LoVo (cell line): ENCODE data around the gene SLC30A3.
"Not testable (repeated sequence)": the region's sequence is repeated elsewhere in the genome, so short reads cannot be mapped to it uniquely, and the experiment has no call there.

Experiments used
- DNase-seq: peaks from one replicate; pipeline ENCODE4 v3.0.0-alpha.2; 2016; ENCODE audit warnings: low spot score

SLC30A3 gene

GRCh38 chr2:27262379-27263286 lies at the start of gene SLC30A3:
Gene SLC30A3, minus strand, starts transcription at chr2:27263047. Its CDS starts 141 bp downstream, at chr2:27262906.
- DNase-seq, result peak; percentile 76

GRCh38 chr2:27312152-27312551 lies 49.3 kb upstream of the SLC30A3 start:
- no peak for DNase-seq

- no peak for DNase-seq
These were observed 46.8 kb upstream of the SLC30A3 start for GRCh38 chr2:27309651-27310050.

- no peak for DNase-seq
These were observed 45.6 kb upstream of the SLC30A3 start, which contains the start of gene UCN for GRCh38 chr2:27308359-27308881. Gene UCN, minus strand, starts transcription at chr2:27308445. Its CDS starts 550 bp downstream, at chr2:27307895.

- DNase-seq, result no peak
These were observed 44.9 kb upstream of the SLC30A3 start for GRCh38 chr2:27307545-27308358.

GRCh38 chr2:27307287-27307544 lies 44.4 kb upstream of the SLC30A3 start:
- no peak for DNase-seq

- no peak for DNase-seq
These were observed 43.9 kb upstream of the SLC30A3 start for GRCh38 chr2:27306573-27307286.

GRCh38 chr2:27306136-27306535 lies 43.3 kb upstream of the SLC30A3 start:
- DNase-seq, result no peak

- DNase-seq, result no peak
These were observed 42.7 kb upstream of the SLC30A3 start for GRCh38 chr2:27305516-27305915.

GRCh38 chr2:27304488-27305240 lies 41.8 kb upstream of the SLC30A3 start:
- DNase-seq, result no peak

- DNase-seq, result peak; percentile 82
These were observed 40.5 kb upstream of the SLC30A3 start for GRCh38 chr2:27303093-27304025.

- not testable (repeated sequence) for DNase-seq
These were observed 37.8 kb upstream of the SLC30A3 start for GRCh38 chr2:27300606-27301005.

GRCh38 chr2:27298391-27299080 lies 35.7 kb upstream of the SLC30A3 start:
- DNase-seq, result no peak

- no peak for DNase-seq
These were observed 34.3 kb upstream of the SLC30A3 start for GRCh38 chr2:27297195-27297594.

- DNase-seq, result no peak
These were observed 33.6 kb upstream of the SLC30A3 start for GRCh38 chr2:27296481-27296880.

GRCh38 chr2:27294928-27295327 lies 32.1 kb upstream of the SLC30A3 start:
- no peak for DNase-seq

GRCh38 chr2:27291865-27292264 lies 29.0 kb upstream of the SLC30A3 start:
- no peak for DNase-seq

- DNase-seq, result no peak
These were observed 27.7 kb upstream of the SLC30A3 start for GRCh38 chr2:27290549-27290948.

GRCh38 chr2:27288610-27289009 lies 25.8 kb upstream of the SLC30A3 start:
- no peak for DNase-seq

- no peak for DNase-seq
These were observed 22.6 kb upstream of the SLC30A3 start for GRCh38 chr2:27285481-27285880.
